HL-60 (cell line): ENCODE measurements around the gene PRELID2.

Experiments used
- GABPA ChIP-seq: IDR thresholded peaks from 2 replicates; pipeline ENCODE4 v1.6.1; 2012; ENCODE audit warnings: low read depth
- POLR2AphosphoS5 ChIP-seq: IDR thresholded peaks from 2 replicates; pipeline ENCODE4 v1.6.1; 2012; ENCODE audit warnings: low read depth
- TF ChIP-seq, protein P1 (sequence below): IDR thresholded peaks from one replicate; pipeline ENCODE4 v1.5.1; 2011; ENCODE audit warnings: low read length, control low read depth, inconsistent platforms; ENCODE audit not compliant: insufficient read depth
- TF ChIP-seq, protein P2 (sequence below): IDR thresholded peaks from 2 replicates; pipeline ENCODE4 v1.6.1; 2012; ENCODE audit warnings: low read depth; ENCODE audit not compliant: insufficient replicate concordance

DNA sequence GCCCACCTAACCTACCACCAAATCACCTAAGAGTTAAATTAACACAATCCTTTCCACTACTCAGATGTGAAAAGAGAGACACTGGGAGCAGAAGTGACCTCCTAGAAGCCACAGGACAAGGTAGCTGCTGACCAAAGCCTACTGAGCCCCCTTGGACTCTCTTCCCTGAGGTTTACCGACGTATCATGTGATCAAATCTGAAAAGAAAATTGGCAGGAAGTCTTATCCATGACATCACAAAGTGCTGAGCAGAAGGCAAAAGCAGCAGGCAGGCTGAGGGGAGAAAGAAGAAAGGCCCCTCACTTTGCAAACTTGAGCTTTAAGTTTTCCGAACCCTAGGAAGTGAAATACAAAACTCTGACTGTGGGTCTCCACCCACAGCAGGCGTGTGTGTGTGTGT, 11.1 kb downstream of the PRELID2 start:
- TF ChIP-seq, protein P1, sequence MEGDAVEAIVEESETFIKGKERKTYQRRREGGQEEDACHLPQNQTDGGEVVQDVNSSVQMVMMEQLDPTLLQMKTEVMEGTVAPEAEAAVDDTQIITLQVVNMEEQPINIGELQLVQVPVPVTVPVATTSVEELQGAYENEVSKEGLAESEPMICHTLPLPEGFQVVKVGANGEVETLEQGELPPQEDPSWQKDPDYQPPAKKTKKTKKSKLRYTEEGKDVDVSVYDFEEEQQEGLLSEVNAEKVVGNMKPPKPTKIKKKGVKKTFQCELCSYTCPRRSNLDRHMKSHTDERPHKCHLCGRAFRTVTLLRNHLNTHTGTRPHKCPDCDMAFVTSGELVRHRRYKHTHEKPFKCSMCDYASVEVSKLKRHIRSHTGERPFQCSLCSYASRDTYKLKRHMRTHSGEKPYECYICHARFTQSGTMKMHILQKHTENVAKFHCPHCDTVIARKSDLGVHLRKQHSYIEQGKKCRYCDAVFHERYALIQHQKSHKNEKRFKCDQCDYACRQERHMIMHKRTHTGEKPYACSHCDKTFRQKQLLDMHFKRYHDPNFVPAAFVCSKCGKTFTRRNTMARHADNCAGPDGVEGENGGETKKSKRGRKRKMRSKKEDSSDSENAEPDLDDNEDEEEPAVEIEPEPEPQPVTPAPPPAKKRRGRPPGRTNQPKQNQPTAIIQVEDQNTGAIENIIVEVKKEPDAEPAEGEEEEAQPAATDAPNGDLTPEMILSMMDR = no peak
- TF ChIP-seq, protein P2, sequence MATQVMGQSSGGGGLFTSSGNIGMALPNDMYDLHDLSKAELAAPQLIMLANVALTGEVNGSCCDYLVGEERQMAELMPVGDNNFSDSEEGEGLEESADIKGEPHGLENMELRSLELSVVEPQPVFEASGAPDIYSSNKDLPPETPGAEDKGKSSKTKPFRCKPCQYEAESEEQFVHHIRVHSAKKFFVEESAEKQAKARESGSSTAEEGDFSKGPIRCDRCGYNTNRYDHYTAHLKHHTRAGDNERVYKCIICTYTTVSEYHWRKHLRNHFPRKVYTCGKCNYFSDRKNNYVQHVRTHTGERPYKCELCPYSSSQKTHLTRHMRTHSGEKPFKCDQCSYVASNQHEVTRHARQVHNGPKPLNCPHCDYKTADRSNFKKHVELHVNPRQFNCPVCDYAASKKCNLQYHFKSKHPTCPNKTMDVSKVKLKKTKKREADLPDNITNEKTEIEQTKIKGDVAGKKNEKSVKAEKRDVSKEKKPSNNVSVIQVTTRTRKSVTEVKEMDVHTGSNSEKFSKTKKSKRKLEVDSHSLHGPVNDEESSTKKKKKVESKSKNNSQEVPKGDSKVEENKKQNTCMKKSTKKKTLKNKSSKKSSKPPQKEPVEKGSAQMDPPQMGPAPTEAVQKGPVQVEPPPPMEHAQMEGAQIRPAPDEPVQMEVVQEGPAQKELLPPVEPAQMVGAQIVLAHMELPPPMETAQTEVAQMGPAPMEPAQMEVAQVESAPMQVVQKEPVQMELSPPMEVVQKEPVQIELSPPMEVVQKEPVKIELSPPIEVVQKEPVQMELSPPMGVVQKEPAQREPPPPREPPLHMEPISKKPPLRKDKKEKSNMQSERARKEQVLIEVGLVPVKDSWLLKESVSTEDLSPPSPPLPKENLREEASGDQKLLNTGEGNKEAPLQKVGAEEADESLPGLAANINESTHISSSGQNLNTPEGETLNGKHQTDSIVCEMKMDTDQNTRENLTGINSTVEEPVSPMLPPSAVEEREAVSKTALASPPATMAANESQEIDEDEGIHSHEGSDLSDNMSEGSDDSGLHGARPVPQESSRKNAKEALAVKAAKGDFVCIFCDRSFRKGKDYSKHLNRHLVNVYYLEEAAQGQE = no peak
- TF ChIP-seq POLR2AphosphoS5 (no peak), GABPA (no peak)
